HEK293 (cell line): Measurements from ENCODE around the gene PITPNC1.

Source experiments
- SP3 ChIP-seq: fragments of 450-650 bp; formaldehyde crosslinking; IDR thresholded peaks from 2 replicates; pipeline ENCODE4 v1.5.1; 2016; ENCODE audit warnings: missing biosample characterization, missing genetic modification characterization
- ZNF214 ChIP-seq: fragments of 450-650 bp; formaldehyde crosslinking; IDR thresholded peaks from 2 replicates; pipeline ENCODE4 v1.5.1; 2017; ENCODE audit warnings: missing biosample characterization, mild to moderate bottlenecking, missing genetic modification characterization, borderline replicate concordance
- ZNF223 ChIP-seq: fragments of 450-650 bp; formaldehyde crosslinking; IDR thresholded peaks from 2 replicates; pipeline ENCODE4 v1.5.1; 2016; ENCODE audit warnings: missing biosample characterization, missing genetic modification characterization
- ZNF274 ChIP-seq, 2 experiments: fragments of 200-500 bp in 1 of 2; fragments of 450-650 bp in 1 of 2; sonication (Bioruptor generic) in 1 of 2; formaldehyde crosslinking in 1 of 2; IDR thresholded peaks; 2 replicates each; pipeline versions ENCODE4 v1.5.1 to v1.6.1; 2014 to 2016; ENCODE audit warnings: borderline replicate concordance in 1 of 2, inconsistent platforms in 1 of 2, low read length in 1 of 2, missing biosample characterization in 1 of 2, missing genetic modification characterization in 1 of 2
- ZNF311 ChIP-seq: fragments of 450-650 bp; formaldehyde crosslinking; IDR thresholded peaks from 2 replicates; pipeline ENCODE4 v1.5.1; 2017; ENCODE audit warnings: missing biosample characterization, missing genetic modification characterization, borderline replicate concordance
- ZNF530 ChIP-seq: fragments of 450-650 bp; formaldehyde crosslinking; IDR thresholded peaks from 2 replicates; pipeline ENCODE4 v1.5.1; 2016; ENCODE audit warnings: low read depth, missing biosample characterization, missing genetic modification characterization
- TF ChIP-seq, protein P1 (sequence below): fragments of 450-650 bp; formaldehyde crosslinking; IDR thresholded peaks from 2 replicates; pipeline ENCODE4 v1.5.1; 2016; ENCODE audit warnings: missing biosample characterization, missing genetic modification characterization
- TF ChIP-seq, protein P2 (sequence below): fragments of 450-650 bp; formaldehyde crosslinking; IDR thresholded peaks from 2 replicates; pipeline ENCODE4 v1.5.1; 2017; ENCODE audit warnings: missing biosample characterization, mild to moderate bottlenecking, missing genetic modification characterization, moderate library complexity
- TF ChIP-seq, protein P3 (sequence below): fragments of 450-650 bp; formaldehyde crosslinking; IDR thresholded peaks from 2 replicates; pipeline ENCODE4 v1.5.1; 2016; ENCODE audit warnings: missing biosample characterization, missing genetic modification characterization
- TF ChIP-seq, protein P4 (sequence below): fragments of 450-650 bp; formaldehyde crosslinking; IDR thresholded peaks from 2 replicates; pipeline ENCODE4 v1.5.1; 2016; ENCODE audit warnings: missing biosample characterization, missing genetic modification characterization
- TF ChIP-seq, protein P5 (sequence below): fragments of 450-650 bp; formaldehyde crosslinking; IDR thresholded peaks from 2 replicates; pipeline ENCODE4 v1.5.1; 2017; ENCODE audit warnings: missing biosample characterization, missing genetic modification characterization

DNA sequence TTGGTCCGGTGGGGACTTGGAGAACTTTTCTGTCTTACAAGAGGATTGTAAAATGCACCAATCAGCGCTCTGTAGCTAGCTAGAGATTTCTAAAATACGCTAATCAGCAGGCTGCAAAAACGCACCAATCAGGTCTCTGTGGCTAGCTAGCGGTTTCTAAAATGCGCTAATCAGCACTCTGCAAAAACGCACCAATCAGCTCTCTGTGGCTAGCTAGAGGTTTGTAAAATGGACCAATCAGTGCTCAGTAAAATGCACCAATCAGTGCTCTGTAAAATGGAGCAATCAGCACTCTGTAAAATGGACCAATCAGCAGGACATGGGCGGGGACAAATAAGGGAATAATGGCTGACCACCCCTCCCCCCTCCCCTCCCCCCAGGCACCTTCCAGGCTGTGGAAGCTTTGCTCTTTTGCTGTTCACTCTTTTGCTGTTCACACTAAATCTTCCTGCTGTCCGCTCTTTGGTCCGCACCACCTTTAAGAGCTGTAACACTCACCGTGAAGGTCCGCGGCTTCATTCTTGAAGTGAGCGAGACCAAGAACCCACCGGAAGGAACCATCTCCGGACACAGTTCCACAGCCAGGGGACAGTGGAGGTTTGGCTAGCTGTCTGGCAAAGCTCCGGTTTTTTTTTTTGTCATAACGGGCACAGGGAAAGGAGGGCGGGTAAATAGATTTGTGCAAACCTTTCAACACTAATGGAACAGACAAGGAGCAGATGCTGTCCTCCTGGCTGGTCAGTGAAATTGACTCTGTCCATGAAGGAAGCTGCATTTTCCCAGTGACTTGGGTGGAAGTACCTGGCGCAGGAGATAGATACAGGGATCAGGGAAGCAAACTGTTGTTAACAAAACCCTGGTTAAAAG, 8.3 kb downstream of the PITPNC1 start:
- TF ChIP-seq, protein P1, sequence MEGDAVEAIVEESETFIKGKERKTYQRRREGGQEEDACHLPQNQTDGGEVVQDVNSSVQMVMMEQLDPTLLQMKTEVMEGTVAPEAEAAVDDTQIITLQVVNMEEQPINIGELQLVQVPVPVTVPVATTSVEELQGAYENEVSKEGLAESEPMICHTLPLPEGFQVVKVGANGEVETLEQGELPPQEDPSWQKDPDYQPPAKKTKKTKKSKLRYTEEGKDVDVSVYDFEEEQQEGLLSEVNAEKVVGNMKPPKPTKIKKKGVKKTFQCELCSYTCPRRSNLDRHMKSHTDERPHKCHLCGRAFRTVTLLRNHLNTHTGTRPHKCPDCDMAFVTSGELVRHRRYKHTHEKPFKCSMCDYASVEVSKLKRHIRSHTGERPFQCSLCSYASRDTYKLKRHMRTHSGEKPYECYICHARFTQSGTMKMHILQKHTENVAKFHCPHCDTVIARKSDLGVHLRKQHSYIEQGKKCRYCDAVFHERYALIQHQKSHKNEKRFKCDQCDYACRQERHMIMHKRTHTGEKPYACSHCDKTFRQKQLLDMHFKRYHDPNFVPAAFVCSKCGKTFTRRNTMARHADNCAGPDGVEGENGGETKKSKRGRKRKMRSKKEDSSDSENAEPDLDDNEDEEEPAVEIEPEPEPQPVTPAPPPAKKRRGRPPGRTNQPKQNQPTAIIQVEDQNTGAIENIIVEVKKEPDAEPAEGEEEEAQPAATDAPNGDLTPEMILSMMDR (tag by site-specific recombination) = no peak
- TF ChIP-seq ZNF223 (no peak), ZNF530 (tag by site-specific recombination) (no peak), ZNF214 (tag by site-specific recombination) (no peak), ZNF274 (IDR thresholded peaks at IDR 0.05; ENCODE audit: low read length) (no peak), ZNF274 (tag by site-specific recombination; IDR thresholded peaks at IDR 0.05; ENCODE audit: borderline replicate concordance) (no peak), SP3 (tag by site-specific recombination) (no peak), ZNF311 (tag by site-specific recombination) (no peak)
- TF ChIP-seq, protein P2, sequence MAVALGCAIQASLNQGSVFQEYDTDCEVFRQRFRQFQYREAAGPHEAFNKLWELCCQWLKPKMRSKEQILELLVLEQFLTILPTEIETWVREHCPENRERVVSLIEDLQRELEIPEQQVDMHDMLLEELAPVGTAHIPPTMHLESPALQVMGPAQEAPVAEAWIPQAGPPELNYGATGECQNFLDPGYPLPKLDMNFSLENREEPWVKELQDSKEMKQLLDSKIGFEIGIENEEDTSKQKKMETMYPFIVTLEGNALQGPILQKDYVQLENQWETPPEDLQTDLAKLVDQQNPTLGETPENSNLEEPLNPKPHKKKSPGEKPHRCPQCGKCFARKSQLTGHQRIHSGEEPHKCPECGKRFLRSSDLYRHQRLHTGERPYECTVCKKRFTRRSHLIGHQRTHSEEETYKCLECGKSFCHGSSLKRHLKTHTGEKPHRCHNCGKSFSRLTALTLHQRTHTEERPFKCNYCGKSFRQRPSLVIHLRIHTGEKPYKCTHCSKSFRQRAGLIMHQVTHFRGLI = no peak
- TF ChIP-seq, protein P3, sequence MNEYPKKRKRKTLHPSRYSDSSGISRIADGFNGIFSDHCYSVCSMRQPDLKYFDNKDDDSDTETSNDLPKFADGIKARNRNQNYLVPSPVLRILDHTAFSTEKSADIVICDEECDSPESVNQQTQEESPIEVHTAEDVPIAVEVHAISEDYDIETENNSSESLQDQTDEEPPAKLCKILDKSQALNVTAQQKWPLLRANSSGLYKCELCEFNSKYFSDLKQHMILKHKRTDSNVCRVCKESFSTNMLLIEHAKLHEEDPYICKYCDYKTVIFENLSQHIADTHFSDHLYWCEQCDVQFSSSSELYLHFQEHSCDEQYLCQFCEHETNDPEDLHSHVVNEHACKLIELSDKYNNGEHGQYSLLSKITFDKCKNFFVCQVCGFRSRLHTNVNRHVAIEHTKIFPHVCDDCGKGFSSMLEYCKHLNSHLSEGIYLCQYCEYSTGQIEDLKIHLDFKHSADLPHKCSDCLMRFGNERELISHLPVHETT = no peak
- TF ChIP-seq, protein P4, sequence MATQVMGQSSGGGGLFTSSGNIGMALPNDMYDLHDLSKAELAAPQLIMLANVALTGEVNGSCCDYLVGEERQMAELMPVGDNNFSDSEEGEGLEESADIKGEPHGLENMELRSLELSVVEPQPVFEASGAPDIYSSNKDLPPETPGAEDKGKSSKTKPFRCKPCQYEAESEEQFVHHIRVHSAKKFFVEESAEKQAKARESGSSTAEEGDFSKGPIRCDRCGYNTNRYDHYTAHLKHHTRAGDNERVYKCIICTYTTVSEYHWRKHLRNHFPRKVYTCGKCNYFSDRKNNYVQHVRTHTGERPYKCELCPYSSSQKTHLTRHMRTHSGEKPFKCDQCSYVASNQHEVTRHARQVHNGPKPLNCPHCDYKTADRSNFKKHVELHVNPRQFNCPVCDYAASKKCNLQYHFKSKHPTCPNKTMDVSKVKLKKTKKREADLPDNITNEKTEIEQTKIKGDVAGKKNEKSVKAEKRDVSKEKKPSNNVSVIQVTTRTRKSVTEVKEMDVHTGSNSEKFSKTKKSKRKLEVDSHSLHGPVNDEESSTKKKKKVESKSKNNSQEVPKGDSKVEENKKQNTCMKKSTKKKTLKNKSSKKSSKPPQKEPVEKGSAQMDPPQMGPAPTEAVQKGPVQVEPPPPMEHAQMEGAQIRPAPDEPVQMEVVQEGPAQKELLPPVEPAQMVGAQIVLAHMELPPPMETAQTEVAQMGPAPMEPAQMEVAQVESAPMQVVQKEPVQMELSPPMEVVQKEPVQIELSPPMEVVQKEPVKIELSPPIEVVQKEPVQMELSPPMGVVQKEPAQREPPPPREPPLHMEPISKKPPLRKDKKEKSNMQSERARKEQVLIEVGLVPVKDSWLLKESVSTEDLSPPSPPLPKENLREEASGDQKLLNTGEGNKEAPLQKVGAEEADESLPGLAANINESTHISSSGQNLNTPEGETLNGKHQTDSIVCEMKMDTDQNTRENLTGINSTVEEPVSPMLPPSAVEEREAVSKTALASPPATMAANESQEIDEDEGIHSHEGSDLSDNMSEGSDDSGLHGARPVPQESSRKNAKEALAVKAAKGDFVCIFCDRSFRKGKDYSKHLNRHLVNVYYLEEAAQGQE (tag by site-specific recombination) = no peak
- TF ChIP-seq, protein P5, sequence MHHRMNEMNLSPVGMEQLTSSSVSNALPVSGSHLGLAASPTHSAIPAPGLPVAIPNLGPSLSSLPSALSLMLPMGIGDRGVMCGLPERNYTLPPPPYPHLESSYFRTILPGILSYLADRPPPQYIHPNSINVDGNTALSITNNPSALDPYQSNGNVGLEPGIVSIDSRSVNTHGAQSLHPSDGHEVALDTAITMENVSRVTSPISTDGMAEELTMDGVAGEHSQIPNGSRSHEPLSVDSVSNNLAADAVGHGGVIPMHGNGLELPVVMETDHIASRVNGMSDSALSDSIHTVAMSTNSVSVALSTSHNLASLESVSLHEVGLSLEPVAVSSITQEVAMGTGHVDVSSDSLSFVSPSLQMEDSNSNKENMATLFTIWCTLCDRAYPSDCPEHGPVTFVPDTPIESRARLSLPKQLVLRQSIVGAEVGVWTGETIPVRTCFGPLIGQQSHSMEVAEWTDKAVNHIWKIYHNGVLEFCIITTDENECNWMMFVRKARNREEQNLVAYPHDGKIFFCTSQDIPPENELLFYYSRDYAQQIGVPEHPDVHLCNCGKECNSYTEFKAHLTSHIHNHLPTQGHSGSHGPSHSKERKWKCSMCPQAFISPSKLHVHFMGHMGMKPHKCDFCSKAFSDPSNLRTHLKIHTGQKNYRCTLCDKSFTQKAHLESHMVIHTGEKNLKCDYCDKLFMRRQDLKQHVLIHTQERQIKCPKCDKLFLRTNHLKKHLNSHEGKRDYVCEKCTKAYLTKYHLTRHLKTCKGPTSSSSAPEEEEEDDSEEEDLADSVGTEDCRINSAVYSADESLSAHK = no peak
